NCI-H2107 treated with DMSO at 0.1 percent for 48 hours (cell line): ENCODE data around the gene ZBTB21.

Experiments used
- DNase-seq: peaks from one replicate; lab custom pipeline; 2025; ENCODE audit not compliant: unreplicated experiment; lab: John Stamatoyannopoulos, UW

ZBTB21 gene

GRCh38 chr21:42021371-42022090 is 11.4 kb upstream of the ZBTB21 start:
- peak; percentile 64 for DNase-seq

- DNase-seq: no peak
Measured at GRCh38 chr21:42019706-42020105, 9.5 kb upstream of the ZBTB21 start.

GRCh38 chr21:42019101-42019605 is 9.0 kb upstream of the ZBTB21 start:
- DNase-seq: no peak

GRCh38 chr21:42017022-42017421 is 6.9 kb upstream of the ZBTB21 start:
- no peak for DNase-seq

GRCh38 chr21:42016364-42016985 is 6.3 kb upstream of the ZBTB21 start:
- no peak for DNase-seq

- DNase-seq: no peak
Measured at GRCh38 chr21:42013931-42014330, 3.8 kb upstream of the ZBTB21 start.

GRCh38 chr21:42013376-42013775 is 3.2 kb upstream of the ZBTB21 start:
- DNase-seq: peak; percentile 15

- no peak for DNase-seq
Measured at GRCh38 chr21:42012763-42013329, 2.7 kb upstream of the ZBTB21 start.

GRCh38 chr21:42012344-42012743 is 2.2 kb upstream of the ZBTB21 start:
- no peak for DNase-seq

GRCh38 chr21:42010507-42011495 is 641 bp upstream of the ZBTB21 start:
- DNase-seq: peak; percentile 27

GRCh38 chr21:42009018-42009830 is 936 bp downstream of the ZBTB21 start:
- no peak for DNase-seq

GRCh38 chr21:42007356-42007940 is 2.7 kb downstream of the ZBTB21 start:
- DNase-seq: no peak

GRCh38 chr21:42006765-42007164 is 3.4 kb downstream of the ZBTB21 start:
- DNase-seq: no peak

GRCh38 chr21:42004406-42005199 is 5.6 kb downstream of the ZBTB21 start:
- DNase-seq: no peak

- DNase-seq: no peak
Measured at GRCh38 chr21:42003051-42003461, 7.1 kb downstream of the ZBTB21 start.

- DNase-seq: no peak
Measured at GRCh38 chr21:42002421-42002958, 7.7 kb downstream of the ZBTB21 start.

GRCh38 chr21:42001781-42002180 is 8.4 kb downstream of the ZBTB21 start:
- no peak for DNase-seq

GRCh38 chr21:42000908-42001307 is 9.3 kb downstream of the ZBTB21 start:
- no peak for DNase-seq

GRCh38 chr21:41997657-41998056 is 12.5 kb downstream of the ZBTB21 start:
- no peak for DNase-seq
